ENCODE data around the gene ADAM12.

DNA sequence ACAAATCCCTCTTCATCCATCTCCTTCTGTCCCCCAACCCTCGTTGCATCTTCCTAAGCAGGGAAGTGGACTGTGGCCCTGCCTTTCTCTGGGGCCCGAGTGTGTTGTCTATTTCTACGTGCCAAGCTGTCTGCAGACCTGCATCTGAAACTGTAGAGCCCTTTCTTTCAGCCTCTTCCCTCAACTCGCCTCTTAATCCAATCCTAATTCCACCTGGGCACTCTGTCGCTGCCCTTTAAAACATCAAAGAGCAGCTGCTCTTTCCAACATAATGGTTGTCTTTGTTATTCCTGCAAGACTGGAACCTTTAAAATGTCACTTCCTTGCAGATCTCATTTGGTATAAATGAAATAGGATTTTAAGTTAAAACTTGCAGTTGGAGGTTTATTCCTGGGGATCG lies 21.5 kb upstream of the ADAM12 start:
- TF ChIP-seq EZH2 (IDR thresholded peaks at IDR 0.05) (no peak), POLR2AphosphoS5 (IDR thresholded peaks at IDR 0.05; ENCODE audit: borderline replicate concordance, low read depth, low read length) (no peak), FOXP2 (optimal IDR thresholded peaks at IDR 0.05; ENCODE audit: control extremely low read depth, extremely low read length, insufficient read depth) (no peak)

Measured in SK-N-MC (cell line).